Measurements from ENCODE around the gene NRARP. TPM values are rescaled to one million over a fixed set of nuclear protein-coding genes. Genes with fewer than 3 reads are reported as not detected.
A peak's percentile ranks its signal among the peaks of the same experiment; 100 is the strongest.
"Not testable (repeated sequence)": the region's sequence is repeated elsewhere in the genome, so short reads cannot be mapped to it uniquely, and the experiment has no call there.

The NRARP gene
- total RNA-seq, 2 experiments from 2014 or later = 0.71 to 0.75 TPM

DNA sequence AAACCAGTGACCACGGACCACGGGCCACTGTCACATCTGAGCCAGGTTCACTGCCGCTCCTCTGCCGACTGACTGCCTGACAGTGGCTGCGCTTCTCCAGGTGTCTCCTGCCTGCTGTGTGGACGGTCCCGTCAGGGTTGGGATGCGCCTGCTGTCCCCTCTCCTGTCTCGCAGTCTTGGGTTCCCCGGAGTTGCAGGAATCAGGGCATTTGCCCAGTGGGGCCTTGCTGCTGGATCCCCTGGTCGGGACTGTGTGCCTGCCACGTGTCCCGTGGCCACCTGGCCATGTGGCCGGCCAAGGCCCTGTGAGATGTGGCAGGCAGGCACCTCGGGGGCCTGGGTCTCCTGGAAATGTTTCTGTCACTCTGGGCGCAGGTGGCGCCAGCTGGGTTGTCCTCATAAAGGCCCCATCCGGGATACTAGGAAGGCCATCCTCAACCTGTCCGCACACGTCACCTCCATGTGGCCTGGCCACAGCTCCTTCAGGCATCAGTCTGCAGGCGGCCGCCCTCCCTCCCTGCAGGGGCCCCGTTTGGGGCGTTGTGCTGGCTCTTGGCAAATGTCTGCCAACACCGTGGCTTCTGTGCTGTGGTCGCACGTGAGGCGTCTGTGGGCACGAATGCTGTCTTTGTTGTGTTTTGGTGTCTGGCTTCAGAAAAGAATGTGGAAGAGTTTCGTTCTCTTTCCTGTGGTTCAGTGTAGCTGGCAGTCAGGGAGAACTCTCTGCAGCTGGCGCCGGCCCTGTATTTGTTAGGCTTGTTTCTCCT is 31.0 kb downstream of the NRARP start:
- POLR2A ChIA-PET = interaction anchor here (1.3 to 1.5 kb wide), 2 partner anchors 14 to 29 kb away, joined by 3 to 4 read pairs; no protein-coding TSS in a partner anchor
- no peaks in the 10 kb centered on the region for H3K9me3 Mint-ChIP-seq
- no peaks in the 10 kb centered on the region for H3K27me3 Mint-ChIP-seq
- CTCF ChIA-PET = no interaction called here
- peaks cover 30% of the 10 kb centered on the region for H3K36me3 Mint-ChIP-seq (ENCODE audit: low read depth)
- peak overlapping the region; percentile 1 for H3K27ac Mint-ChIP-seq
- peak; percentile 50 for DNase-seq
- peaks cover 19% of the 10 kb centered on the region for H3K4me1 Mint-ChIP-seq
- H3K4me3 Mint-ChIP-seq = no peak overlapping the region

DNA sequence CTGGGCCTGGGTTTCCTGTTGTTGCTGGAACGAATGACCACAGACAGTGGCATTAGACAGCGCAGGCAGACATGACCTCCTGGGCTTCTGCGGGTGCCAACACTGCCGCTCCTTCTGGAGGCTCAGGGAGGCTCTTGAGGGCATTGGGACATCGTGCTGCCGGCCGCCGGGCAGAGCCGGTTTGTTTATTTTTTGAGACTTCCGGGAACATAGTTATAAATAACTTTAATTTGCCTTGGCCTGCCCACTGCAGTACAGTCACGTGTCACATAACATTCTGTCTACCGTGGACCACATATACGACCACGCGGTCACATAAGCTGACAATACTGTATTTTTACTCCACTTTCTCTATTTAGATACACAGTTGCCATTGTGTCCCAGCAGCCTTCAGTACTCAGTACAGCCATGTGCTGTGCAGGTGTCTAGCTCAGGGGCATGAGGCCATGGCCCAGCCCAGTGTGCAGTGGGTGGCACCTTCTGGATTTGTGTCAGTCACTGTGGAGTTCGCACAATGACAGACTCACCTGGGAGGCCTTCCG is 32.8 kb downstream of the NRARP start:
- no peak for DNase-seq
- ChIA-PET CTCF (interaction anchor here (1.0 kb wide), 1 partner anchor 17 kb away, joined by 3 read pairs; no protein-coding TSS in a partner anchor), POLR2A (interaction anchor here (0.7 to 1.1 kb wide), 3 partner anchors 9 to 28 kb away, joined by 3 read pairs; partner anchors contain the start of genes TOR4A and TUBB4B)
- Mint-ChIP-seq H3K4me3 (no peak overlapping the region), H3K4me1 (peaks cover 14% of the 10 kb centered on the region), H3K36me3 (ENCODE audit: low read depth) (peaks cover 33% of the 10 kb centered on the region), H3K9me3 (no peaks in the 10 kb centered on the region), H3K27ac (no peak overlapping the region), H3K27me3 (no peaks in the 10 kb centered on the region)

DNA sequence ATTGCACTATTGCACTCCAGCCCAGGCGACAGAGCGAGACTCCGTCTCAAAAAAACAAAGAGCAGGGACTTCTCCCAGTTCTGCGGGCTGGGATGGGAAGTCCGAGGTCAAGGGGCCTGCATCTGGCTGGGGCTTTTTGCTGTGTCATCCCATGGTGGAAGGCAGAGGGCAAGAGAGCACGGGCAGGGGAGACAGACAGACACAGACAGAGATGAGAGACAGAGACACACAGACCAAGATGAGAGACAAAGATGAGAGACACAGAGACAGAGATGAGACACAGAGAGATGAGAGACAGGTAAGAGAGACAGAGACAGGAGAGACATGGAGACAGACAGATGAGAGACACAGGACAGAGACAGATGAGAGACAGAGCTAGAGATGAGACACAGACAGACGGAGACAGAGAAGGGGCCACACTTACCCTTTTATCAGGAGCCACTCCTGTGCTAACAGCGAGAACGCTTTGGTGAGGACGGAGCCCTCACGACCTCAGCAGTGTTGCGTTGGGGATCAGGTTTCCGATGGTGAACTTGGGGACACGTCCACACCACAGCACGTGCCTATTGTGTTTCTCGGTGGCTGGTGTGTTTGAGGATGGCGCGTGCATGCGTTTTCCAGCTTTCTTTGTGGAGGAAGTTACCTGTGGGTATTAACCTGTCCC is 33.4 kb downstream of the NRARP start:
- H3K27ac Mint-ChIP-seq = no peak overlapping the region
- no peaks in the 10 kb centered on the region for H3K9me3 Mint-ChIP-seq
- H3K4me3 Mint-ChIP-seq = no peak overlapping the region
- POLR2A ChIA-PET = interaction anchor here (0.7 to 1.1 kb wide), 3 partner anchors 9 to 27 kb away, joined by 3 read pairs; partner anchors contain the start of genes TOR4A and TUBB4B
- H3K36me3 Mint-ChIP-seq (ENCODE audit: low read depth) = peaks cover 39% of the 10 kb centered on the region
- H3K4me1 Mint-ChIP-seq = peaks cover 14% of the 10 kb centered on the region
- no peaks in the 10 kb centered on the region for H3K27me3 Mint-ChIP-seq
- no peak for DNase-seq
- CTCF ChIA-PET = interaction anchor here (1.0 kb wide), 1 partner anchor 18 kb away, joined by 3 read pairs; no protein-coding TSS in a partner anchor

DNA sequence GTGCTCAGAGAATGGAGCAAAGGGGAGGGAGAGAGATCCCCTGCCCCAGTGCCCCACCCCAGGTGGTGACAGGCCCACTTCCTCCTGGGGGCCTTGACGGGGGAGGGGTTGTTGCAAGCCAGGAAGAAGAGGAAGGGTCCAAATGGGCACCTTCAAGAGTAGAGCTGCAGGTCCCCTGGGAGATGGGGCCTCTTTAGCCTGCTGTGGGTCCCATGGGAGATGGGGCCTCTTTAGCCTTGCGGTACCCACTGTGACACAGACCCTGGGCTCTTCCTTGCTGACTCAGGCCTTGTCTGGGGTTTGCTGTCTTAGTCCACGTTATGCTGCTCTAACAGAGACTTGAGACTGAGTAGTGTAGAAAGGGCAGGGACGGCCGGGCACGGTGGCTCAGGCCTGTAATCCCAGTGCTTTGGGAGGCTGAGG is 34.1 kb downstream of the NRARP start:
- ChIA-PET CTCF (interaction anchor here (1.3 kb wide), 1 partner anchor 31 kb away, joined by 6 read pairs; no protein-coding TSS in a partner anchor), POLR2A (interaction anchor here (1.2 kb wide), 1 partner anchor 14 kb away, joined by 3 read pairs; no protein-coding TSS in a partner anchor)
- DNase-seq = no peak
- Mint-ChIP-seq H3K36me3 (ENCODE audit: low read depth) (peaks cover 38% of the 10 kb centered on the region), H3K4me3 (no peak overlapping the region), H3K4me1 (peaks cover 14% of the 10 kb centered on the region), H3K9me3 (no peaks in the 10 kb centered on the region), H3K27ac (no peak overlapping the region), H3K27me3 (no peaks in the 10 kb centered on the region)

DNA sequence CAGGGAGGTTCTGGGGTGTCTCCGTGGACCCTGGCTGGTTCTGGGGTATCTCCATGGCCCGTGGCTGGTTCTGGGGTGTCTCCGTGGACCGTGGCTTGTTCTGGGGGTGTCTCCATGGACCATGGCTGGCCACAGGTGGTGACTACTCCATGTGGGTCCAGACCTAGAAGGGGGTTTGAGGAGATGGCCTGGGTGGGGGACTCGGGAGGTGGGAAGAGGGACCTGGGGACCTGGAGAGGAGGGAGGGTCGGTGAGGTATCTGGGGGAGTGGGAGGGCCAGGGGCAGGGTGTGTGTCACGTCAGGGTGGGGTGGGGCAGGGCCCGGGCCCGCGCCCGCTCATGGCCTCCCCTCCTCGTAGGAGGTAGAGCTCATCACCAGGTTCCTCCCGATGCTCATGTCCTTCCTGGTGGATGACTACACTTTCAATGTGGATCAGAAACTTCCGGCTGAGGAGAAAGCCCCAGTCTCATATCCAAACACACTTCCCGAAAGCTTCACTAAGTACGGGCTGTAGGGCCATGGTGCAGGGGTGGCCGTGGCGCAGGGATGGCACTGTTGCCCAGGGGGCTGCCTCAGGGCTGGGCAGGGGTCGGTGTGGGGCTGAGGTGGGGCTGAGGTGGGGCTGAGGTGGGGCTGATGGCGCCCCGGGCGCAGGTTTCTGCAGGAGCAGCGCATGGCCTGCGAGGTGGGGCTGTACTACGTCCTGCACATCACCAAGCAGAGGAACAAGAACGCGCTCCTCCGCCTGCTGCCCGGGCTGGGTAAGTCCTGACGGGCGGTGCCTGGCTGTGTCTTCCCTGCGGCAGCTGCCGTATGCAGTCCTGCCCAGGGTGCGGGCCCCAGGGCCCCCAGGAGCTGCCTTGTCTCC is 35.3 kb downstream of the NRARP start:
- DNase-seq = no peak
- Mint-ChIP-seq H3K27me3 (no peaks in the 10 kb centered on the region), H3K4me3 (no peak overlapping the region), H3K36me3 (ENCODE audit: low read depth) (peaks cover 40% of the 10 kb centered on the region), H3K9me3 (no peaks in the 10 kb centered on the region), H3K4me1 (peaks cover 12% of the 10 kb centered on the region), H3K27ac (no peak overlapping the region)
- ChIA-PET POLR2A (interaction anchor here (1.2 to 1.8 kb wide), 3 partner anchors 10 to 26 kb away, joined by 3 to 5 read pairs (median 3); partner anchors contain the start of genes TOR4A and TUBB4B), CTCF (interaction anchor here (0.7 to 1.3 kb wide), 3 partner anchors 10 to 30 kb away, joined by 4 to 6 read pairs (median 4); no protein-coding TSS in a partner anchor)

DNA sequence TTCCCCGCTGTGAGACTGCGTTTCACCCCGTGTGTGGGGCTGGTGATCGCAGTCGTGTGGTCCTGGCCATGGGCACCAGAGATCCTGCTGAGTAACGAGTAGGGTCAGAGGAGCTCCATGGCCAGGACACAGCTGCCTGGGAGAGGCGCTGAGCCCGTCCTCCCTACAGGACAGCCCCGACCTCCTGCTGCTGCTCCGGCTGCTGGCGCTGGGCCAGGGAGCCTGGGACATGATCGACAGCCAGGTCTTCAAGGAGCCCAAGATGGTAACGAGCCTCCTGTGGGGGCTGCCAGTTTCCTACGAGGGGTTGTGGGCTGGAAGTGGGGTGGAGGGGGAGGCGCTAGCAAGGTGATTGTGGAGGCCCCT is 35.9 kb downstream of the NRARP start:
- Mint-ChIP-seq H3K36me3 (ENCODE audit: low read depth) (peaks cover 40% of the 10 kb centered on the region), H3K9me3 (no peaks in the 10 kb centered on the region), H3K4me1 (peaks cover 8% of the 10 kb centered on the region), H3K4me3 (no peak overlapping the region), H3K27me3 (no peaks in the 10 kb centered on the region), H3K27ac (no peak overlapping the region)
- DNase-seq = no peak
- ChIA-PET POLR2A (interaction anchor here (1.2 to 1.8 kb wide), 2 partner anchors 11 to 25 kb away, joined by 3 to 5 read pairs; partner anchors contain the start of genes TOR4A and TUBB4B), CTCF (interaction anchor here (1.3 kb wide), 1 partner anchor 30 kb away, joined by 4 read pairs; no protein-coding TSS in a partner anchor)

DNA sequence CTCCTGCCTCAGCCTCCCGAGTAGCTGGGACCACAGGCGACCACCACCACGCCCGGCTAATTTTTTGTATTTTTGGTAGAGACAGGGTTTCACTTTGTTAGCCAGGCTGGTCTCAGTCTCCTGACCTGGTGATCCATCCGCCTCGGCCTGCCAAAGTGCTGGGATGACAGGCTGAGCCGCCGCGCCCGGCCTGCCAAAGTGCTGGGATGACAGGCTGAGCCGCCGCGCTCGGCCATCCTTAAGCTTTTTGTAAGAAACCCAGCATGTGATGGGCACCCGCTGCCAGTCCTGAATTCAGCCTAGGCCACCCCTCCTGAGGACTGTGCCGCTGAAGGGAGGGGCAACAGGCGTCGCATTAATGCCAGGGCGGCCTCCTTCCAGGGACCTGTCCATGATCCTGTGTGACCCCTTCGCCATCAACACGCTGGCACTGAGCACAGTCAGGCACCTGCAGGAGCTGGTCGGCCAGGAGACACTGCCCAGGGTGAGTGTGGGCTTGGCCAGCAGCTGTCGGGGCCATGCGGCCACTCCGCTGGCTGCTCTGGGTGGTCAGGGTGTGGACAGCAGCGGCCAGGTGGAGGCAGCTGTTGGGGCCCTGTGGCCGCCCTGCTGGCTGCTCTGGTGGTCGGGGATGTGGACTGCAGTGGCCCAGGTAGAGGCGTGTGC is 36.4 kb downstream of the NRARP start:
- H3K4me1 Mint-ChIP-seq = peaks cover 5% of the 10 kb centered on the region

DNA sequence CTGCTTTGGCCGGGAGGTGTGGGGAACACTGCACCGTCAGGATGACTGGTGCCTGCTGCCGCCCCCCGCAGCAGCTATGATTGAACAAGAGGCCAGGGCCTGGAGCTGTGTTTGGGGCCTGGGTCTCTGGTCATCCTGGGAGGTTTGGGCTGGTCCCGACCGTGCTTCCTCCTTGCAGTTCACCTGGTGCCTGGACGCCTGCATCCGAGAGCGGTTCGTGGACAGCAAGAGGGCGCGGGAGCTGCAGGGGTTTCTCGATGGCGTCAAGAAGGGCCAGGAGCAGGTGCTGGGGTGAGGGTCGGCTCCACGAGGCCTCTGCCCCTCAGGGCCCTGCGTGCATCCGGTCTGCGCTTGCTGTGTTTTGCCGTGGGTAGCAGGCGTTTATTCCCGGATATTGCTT is 38.0 kb downstream of the NRARP start:
- no peaks in the 10 kb centered on the region for H3K27me3 Mint-ChIP-seq
- H3K4me1 Mint-ChIP-seq = peaks cover 2% of the 10 kb centered on the region
- ChIA-PET CTCF (interaction anchor here (1.6 kb wide), 1 partner anchor 8 kb away, joined by 4 read pairs; the partner anchor contains the start of gene NELFB), POLR2A (no interaction called here)
- DNase-seq = no peak
- no peaks in the 10 kb centered on the region for H3K9me3 Mint-ChIP-seq
- H3K36me3 Mint-ChIP-seq (ENCODE audit: low read depth) = peaks cover 35% of the 10 kb centered on the region
- H3K4me3 Mint-ChIP-seq = no peak overlapping the region
- H3K27ac Mint-ChIP-seq = no peak overlapping the region

More for the DNA sequence above, 36.4 kb downstream of the NRARP start:
- CTCF ChIA-PET = interaction anchor here (1.3 to 1.6 kb wide), 2 partner anchors 10 to 29 kb away, joined by 4 read pairs; partner anchors contain the start of gene NELFB
- H3K9me3 Mint-ChIP-seq = no peaks in the 10 kb centered on the region
- no peak overlapping the region for H3K27ac Mint-ChIP-seq
- no peaks in the 10 kb centered on the region for H3K27me3 Mint-ChIP-seq
- POLR2A ChIA-PET = interaction anchor here (1.8 kb wide), 1 partner anchor 11 kb away, joined by 5 read pairs; the partner anchor contains the start of gene TOR4A
- H3K4me3 Mint-ChIP-seq = no peak overlapping the region
- no peak for DNase-seq
- peaks cover 40% of the 10 kb centered on the region for H3K36me3 Mint-ChIP-seq (ENCODE audit: low read depth)

DNA sequence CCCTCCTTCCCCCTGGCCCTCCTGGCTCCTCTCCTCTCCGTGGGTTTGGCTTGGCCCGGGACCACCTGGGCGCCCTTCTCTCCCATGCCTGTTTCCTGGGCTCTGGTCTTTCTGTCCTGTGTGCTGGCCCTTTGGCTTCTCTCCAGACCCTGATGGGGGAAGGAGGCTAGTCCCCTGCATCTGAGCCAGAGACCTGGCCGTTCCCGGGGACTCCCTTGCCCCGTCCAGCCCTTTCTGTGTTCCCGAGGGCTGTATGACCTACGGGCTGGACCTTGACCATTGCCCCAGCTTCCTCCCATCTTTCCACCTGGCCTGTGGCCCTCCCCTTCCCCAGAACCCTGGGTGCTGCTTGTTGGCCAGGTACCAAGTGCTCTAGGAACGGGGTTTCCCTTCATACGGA is 38.6 kb downstream of the NRARP start:
- Mint-ChIP-seq H3K27me3 (no peaks in the 10 kb centered on the region), H3K9me3 (no peaks in the 10 kb centered on the region), H3K4me3 (no peak overlapping the region), H3K27ac (no peak overlapping the region), H3K4me1 (no peaks in the 10 kb centered on the region), H3K36me3 (ENCODE audit: low read depth) (peaks cover 34% of the 10 kb centered on the region)
- DNase-seq = no peak
- CTCF ChIA-PET = no interaction called here
- POLR2A ChIA-PET = no interaction called here

DNA sequence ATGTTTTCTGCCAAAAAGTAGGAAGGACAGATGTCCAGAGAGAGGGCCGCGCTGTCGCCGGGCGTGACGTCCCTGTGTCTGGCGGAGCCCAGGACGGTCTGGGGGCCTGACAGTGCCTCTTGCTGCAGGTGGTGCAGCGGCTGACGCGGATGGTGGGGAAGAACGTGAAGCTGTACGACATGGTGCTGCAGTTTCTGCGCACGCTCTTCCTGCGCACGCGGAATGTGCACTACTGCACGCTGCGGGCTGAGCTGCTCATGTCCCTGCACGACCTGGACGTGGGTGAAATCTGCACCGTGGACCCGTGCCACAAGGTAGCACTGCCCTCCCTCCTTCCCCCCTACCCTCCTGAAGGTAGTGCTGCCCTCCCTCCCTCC is 39.2 kb downstream of the NRARP start:
- no peak for DNase-seq
- POLR2A ChIA-PET = no interaction called here
- CTCF ChIA-PET = interaction anchor here (1.2 kb wide), 1 partner anchor 15 kb away, joined by 4 read pairs; the partner anchor contains the start of gene TOR4A
- H3K9me3 Mint-ChIP-seq = no peaks in the 10 kb centered on the region
- no peaks in the 10 kb centered on the region for H3K4me1 Mint-ChIP-seq
- H3K36me3 Mint-ChIP-seq (ENCODE audit: low read depth) = peaks cover 33% of the 10 kb centered on the region
- H3K27ac Mint-ChIP-seq = no peak overlapping the region
- no peak overlapping the region for H3K4me3 Mint-ChIP-seq
- no peaks in the 10 kb centered on the region for H3K27me3 Mint-ChIP-seq

DNA sequence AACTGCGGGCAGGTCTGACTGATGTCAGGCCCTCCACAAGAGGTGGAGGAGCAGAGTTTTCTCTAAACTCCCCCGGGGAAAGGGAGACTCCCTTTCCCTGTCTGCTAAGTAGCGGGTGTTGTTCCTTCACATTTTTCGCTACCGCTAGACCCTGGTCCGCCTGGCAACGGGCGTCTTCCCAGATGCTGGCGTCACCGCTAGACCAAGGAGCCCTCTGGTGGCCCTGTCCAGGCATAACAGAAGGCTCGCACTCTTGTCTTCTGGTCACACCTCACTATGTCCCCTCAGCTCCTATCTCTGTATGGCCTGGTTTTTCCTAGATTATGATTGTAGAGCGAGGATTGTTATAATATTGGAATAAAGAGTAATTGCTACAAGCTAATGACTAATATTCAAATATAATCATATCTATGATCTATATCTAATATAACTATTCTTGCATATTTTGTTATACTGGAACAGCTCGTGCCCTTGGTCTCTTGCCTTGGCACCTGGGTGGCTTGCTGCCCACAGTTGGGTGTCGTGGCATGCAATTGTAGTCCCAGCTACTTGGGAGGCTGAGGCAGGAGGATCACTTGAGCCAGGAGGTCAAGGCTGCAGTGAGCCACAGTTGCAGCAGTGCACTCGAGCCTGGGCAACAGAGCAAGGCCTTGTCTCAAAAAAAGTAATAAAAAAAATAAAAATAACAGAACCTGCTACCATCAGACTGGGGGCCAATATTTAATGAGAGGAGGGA is 39.7 kb downstream of the NRARP start:
- CTCF ChIA-PET = interaction anchor here (1.2 kb wide), 1 partner anchor 15 kb away, joined by 4 read pairs; the partner anchor contains the start of gene TOR4A
- H3K4me1 Mint-ChIP-seq, H3K9me3 Mint-ChIP-seq, H3K4me3 Mint-ChIP-seq, H3K27me3 Mint-ChIP-seq, POLR2A ChIA-PET, H3K27ac Mint-ChIP-seq, DNase-seq: not testable (repeated sequence)
- H3K36me3 Mint-ChIP-seq (ENCODE audit: low read depth) = peaks cover 30% of the 10 kb centered on the region

All from activated CD4-positive, alpha-beta memory T cell treated with anti-CD3 and anti-CD28 coated beads, Interleukin-2, amount 10 ng/mL, durations not matched to agents 7 days and 5 days (primary cell).